Thyroid gland (tissue), 4 donors: Measurements from ENCODE around the gene PABPN1. TPM values are rescaled to one million over a fixed set of nuclear protein-coding genes. Genes with fewer than 3 reads are reported as not detected.

ENCODE experiments used
- DNase-seq, 2 donors: peaks; one replicate each; pipeline ENCODE4 v3.0.0-alpha.2; 2019
- H3K27ac ChIP-seq, 3 donors: fragments of 200-600 bp; sonication (generic); 1 replicate in 2 of 3; 2 replicates in 1 of 3; pipeline ENCODE4 v1.5.1; 2016 to 2019; ENCODE audit warnings: mild to moderate bottlenecking in 1 of 3, moderate library complexity in 1 of 3
- H3K27me3 ChIP-seq: fragments of 200-600 bp; sonication (generic); one replicate; pipeline ENCODE4 v1.5.1; 2019
- H3K36me3 ChIP-seq, 2 donors: fragments of 200-600 bp; sonication (generic); one replicate each; pipeline ENCODE4 v1.5.1; 2016 to 2019
- H3K4me1 ChIP-seq, 2 donors: fragments of 200-600 bp; sonication (generic); one replicate each; pipeline ENCODE4 v1.5.1; 2017 to 2019
- H3K4me3 ChIP-seq, 3 donors: fragments of 200-600 bp; sonication (generic); replicated peaks in 1 of 3; 1 replicate in 2 of 3; 2 replicates in 1 of 3; pipeline ENCODE4 v1.5.1; 2016; ENCODE audit warnings: mild to moderate bottlenecking in 1 of 3
- H3K9me3 ChIP-seq: fragments of 200-600 bp; sonication (generic); one replicate; pipeline ENCODE4 v1.5.1; 2017
- CTCF ChIP-seq, 6 experiments: fragments of 200-600 bp in 3 of 6; fragments of 450-650 bp in 3 of 6; sonication (generic) in 3 of 6; IDR thresholded peaks; one replicate each; pipeline ENCODE4 v1.5.1; 2016 to 2019; ENCODE audit warnings: antibody characterized with exemption in 6 of 6, mild to moderate bottlenecking in 2 of 6, inconsistent platforms in 1 of 6, moderate library complexity in 1 of 6
- POLR2A ChIP-seq, 2 donors: fragments of 450-650 bp; IDR thresholded peaks; one replicate each; pipeline ENCODE4 v1.6.1; 2017; ENCODE audit warnings: antibody characterized with exemption in 2 of 2, mild to moderate bottlenecking in 2 of 2, moderate library complexity in 1 of 2
- WGBS, 2 donors: methylation state at CpG; one replicate each; pipeline ENCODE4 v1.1.5; 2017; 5-methylcytosine and 5-hydroxymethylcytosine counted together
- intact Hi-C: fragments of 100-400 bp; cut with DNase I; formaldehyde crosslinking; loops from one replicate; pipeline ENCODE4 v1.15.1; 2023
- total RNA-seq, 4 donors: library from RNA; depleted of rRNA; stranded (reverse); fragments of >200 nt; gene quantifications; one replicate each; pipeline ENCODE4 v1.2.3, GENCODE V29; 2016

PABPN1 gene
- total RNA-seq, 4 donors from 2014 or later = 37.9 to 74.6 (median 60.5) TPM

- TF ChIP-seq CTCF (IDR thresholded peaks at IDR 0.05) = no peak
- TF ChIP-seq POLR2A (IDR thresholded peaks at IDR 0.05) = no peak
- H3K4me1 ChIP-seq = peaks cover 3 to 13% of the 10 kb centered on the region in 2 donors
- 72 to 74% methylated on average over 3 of the region's 3 CpGs for WGBS, 2 donors
- H3K4me3 ChIP-seq = no peak overlapping the region
- no peak overlapping the region for H3K27ac ChIP-seq
- no peaks in the 10 kb centered on the region for H3K9me3 ChIP-seq
- intact Hi-C loops = no loop called here
- DNase-seq = no peak
- no peaks in the 10 kb centered on the region for H3K27me3 ChIP-seq
- H3K36me3 ChIP-seq = no peaks in the 10 kb centered on the region
These were observed 40.9 kb downstream of the PABPN1 start for GRCh38 chr14:23362200-23362599.

GRCh38 chr14:23364164-23365035 is 43.1 kb downstream of the PABPN1 start:
- intact Hi-C loops = no loop called here
- no peaks in the 10 kb centered on the region for H3K9me3 ChIP-seq
- H3K27me3 ChIP-seq = no peaks in the 10 kb centered on the region
- DNase-seq = peak in 1 of 2 donors; percentile 20
- peak overlapping the region; percentile 68 to 88 (median 84) for H3K27ac ChIP-seq
- peak overlapping the region in 2 of 3 donors; percentile 14 to 63 for H3K4me3 ChIP-seq
- 19 to 20% methylated on average over 21 of the region's 21 CpGs for WGBS, 2 donors
- TF ChIP-seq POLR2A (IDR thresholded peaks at IDR 0.05) (no peak), CTCF (IDR thresholded peaks at IDR 0.05) (no peak)
- peaks cover 3 to 13% of the 10 kb centered on the region in 2 donors for H3K4me1 ChIP-seq
- no peaks in the 10 kb centered on the region for H3K36me3 ChIP-seq

DNA sequence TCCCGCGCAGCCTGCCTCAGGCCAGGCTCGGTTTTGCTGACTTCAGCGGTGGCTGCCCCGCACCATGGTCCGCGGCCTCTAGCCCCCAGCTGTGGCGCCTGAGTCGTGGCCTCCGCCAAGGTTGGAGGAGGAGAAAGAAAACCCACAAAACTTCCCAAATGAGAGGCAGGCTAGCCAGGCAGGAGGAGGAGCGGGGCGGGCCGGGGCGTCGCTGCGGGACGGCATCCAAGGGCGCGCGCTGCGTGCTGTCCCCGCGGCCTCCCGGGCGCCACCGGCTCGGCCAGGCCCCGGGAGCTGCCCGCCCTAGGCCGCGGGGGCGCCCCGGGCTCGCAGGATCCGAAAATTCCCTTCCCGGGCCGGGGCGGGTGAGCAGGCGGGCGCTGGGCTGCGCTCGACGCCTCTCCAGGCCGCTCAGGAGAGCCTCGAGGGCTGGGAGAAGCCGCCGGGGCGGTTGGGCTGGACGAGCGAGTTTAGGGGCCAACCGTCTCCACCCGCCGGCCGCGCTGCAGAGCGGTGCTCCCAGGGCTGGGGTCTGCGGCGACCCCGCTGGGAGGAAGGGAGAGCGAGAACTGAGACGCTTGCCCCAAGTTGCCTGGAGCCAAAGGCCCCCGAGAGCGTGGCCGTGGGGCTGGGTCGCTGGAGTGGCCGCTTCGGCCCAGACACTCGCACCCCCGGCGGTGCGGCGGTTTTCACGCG is 43.9 kb downstream of the PABPN1 start, which contains the start of gene EFS:
Gene EFS, minus strand, starts transcription at position 137 of the 696 bp plus-strand sequence. CDS start 147 bp downstream, outside the sequence.
- H3K9me3 ChIP-seq = no peaks in the 10 kb centered on the region
- H3K4me3 ChIP-seq = peak within 1 kb of the TSS; percentile 23 to 63 (median 63)
- 3 to 4% methylated on average over 10 to 18 of the region's 74 CpGs for WGBS, 2 donors
- H3K27ac ChIP-seq = peak within 1 kb of the TSS; percentile 84 to 88 (median 84)
- no peaks in the 10 kb centered on the region for H3K36me3 ChIP-seq
- peak; percentile 47 for DNase-seq
- intact Hi-C loops = no loop called here
- TF ChIP-seq POLR2A (IDR thresholded peaks at IDR 0.05) (peak in 1 of 2 donors; percentile 30), CTCF (IDR thresholded peaks at IDR 0.05) (peak in 1 of 6 experiments; percentile 5)
- H3K4me1 ChIP-seq = peaks cover 3 to 13% of the 10 kb centered on the region in 2 donors
- H3K27me3 ChIP-seq = no peaks in the 10 kb centered on the region

DNA sequence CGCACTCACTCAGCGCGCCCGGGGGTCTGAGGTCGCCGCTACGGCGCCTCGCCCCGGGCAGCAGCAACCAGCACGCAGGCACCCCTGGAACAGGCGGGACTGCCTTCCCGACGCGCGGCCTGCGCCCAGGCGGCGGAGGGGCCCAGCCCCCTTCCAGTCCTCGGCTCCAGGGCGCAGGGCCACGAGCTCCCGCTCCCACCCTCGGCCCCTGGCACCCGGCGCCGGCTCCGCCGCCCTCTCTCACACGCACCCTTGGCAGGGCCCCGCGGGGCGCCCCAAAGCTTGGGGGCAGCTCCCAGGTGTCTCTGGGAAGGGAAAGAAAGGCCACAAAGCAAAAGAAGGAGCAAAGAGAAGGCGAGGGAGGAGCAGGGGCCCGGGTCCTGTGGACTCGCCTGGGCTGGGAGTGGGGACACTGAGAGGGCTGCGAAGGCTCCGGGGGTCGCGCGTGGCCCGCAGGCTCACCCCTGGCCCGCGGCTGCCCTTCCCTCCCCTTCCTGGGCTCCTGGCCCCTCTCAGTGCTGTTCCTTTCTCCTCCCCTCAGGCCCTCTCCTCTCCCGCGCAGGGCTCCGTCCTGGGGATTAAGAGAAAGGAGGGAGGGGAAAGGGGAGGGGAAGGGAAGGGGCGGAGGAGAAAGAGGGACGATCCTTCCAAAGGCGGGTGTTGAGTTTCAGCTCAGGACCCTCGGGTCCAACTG is 44.6 kb downstream of the PABPN1 start:
- peak overlapping the region; percentile 23 to 63 (median 63) for H3K4me3 ChIP-seq
- TF ChIP-seq CTCF (IDR thresholded peaks at IDR 0.05) = no peak
- peak in 1 of 2 donors; percentile 82 for TF ChIP-seq POLR2A (IDR thresholded peaks at IDR 0.05)
- intact Hi-C loops = no loop called here
- peak overlapping the region; percentile 84 to 88 (median 84) for H3K27ac ChIP-seq
- no peaks in the 10 kb centered on the region for H3K9me3 ChIP-seq
- H3K36me3 ChIP-seq = no peaks in the 10 kb centered on the region
- DNase-seq = peak; percentile 63 to 66
- no peaks in the 10 kb centered on the region for H3K27me3 ChIP-seq
- 2 to 3% methylated on average over 16 to 17 of the region's 51 CpGs for WGBS, 2 donors
- peaks cover 3 to 13% of the 10 kb centered on the region in 2 donors for H3K4me1 ChIP-seq
